ENCODE data around the gene HNRNPF.
"Not testable (repeated sequence)": the region's sequence is repeated elsewhere in the genome, so short reads cannot be mapped to it uniquely, and the experiment has no call there.

HNRNPF gene

DNA sequence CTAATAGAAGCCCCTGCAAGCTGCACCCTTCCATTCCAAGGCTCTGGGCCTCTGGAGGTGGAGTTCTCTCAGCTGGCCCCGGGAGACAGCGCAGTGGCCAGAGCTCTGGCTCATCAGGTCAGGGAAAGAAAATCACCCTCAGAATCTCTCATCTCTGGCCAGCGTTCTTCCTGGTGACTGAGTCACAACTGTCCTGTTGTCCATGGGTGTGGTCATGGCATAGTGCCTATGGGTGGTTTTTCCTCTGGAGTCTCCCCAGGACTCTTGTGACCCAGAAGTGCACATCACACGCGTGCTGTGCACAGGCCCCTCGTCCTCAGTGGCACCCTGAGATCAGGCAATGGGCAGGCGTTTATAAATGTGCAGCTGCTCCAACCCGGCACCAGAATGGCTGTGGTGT lies 64.9 kb downstream of the HNRNPF start:
- DNase-seq = no peak

DNA sequence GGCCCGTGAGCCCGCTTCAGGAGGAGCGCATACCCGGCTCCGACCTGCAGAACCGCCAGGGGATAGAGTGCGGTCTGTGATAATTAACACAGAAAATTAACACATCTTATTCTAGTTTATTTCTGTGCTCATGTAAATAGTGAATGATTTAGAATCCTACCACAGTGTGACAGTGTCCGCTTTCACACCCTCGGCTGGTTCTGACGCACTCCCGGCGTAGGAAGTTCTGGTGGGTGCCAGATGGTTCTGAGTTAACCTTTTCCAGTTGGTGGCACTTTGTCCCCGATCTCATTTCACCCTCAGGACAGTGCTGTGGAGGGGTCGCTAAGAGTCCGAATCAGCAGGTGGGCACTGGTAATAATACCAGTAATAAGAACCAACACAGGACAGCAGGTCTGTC lies 65.9 kb downstream of the HNRNPF start:
- no peak for DNase-seq

DNA sequence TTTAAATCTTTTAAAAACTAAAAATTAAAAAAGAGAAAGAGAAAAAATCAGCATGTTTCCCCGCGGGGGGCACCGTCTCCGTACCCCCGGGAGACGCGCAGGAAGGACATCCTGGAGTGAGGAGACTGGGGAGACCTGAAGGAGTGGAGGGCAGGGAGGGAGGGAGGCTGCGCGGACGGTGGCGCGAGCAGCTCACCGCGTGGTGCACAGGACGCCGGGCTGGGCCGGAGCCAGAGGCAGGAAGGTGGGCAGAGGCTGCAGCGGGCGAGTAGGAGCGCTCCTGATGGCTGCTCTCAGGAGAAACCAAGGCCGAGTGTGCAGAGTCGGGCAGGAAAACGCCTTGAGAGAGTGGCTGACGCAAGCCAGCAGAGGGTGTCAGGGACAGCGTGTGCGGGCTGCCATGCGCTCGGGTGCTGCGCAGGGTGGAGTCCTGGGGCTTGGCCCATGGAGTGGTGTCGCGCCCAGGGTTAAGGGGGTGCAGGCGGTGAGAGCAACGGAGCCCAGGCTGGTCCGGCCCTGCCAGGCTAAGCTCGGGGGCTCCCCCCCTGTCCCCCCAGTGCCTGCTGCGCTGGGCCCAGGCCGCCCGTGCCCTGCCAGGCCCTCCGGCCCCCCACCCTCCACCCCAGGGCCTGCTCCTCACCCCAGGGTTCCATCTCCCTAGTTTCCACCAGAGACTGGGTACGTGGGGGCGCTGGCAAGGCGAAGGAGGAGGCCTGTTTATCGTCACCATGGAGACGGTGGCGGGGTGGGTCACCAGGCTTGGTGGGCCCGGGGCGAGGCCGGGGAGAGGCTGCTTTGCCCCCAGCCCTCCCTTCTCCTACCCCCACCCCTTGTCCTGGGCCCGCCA lies 66.5 kb downstream of the HNRNPF start:
- DNase-seq = no peak

DNA sequence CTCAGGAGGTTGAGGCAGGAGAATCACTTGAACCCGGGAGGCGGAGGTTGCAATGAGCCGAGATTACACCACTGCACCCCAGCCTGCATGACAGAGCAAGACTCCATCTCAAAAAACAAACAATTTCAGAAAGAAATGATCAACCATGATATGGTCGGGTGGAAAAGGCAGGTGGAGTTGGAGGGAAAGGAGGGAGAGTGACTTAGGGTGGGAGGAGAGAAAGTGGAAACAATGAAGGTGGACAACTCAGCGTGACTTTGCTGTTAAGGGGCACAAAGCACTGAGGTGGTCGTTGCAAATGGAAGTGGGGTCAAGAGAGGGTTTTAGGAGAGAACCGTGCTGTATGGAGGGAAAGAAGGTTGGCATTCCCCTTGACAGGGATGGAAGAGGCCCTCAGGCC lies 67.5 kb downstream of the HNRNPF start:
- DNase-seq = no peak

DNA sequence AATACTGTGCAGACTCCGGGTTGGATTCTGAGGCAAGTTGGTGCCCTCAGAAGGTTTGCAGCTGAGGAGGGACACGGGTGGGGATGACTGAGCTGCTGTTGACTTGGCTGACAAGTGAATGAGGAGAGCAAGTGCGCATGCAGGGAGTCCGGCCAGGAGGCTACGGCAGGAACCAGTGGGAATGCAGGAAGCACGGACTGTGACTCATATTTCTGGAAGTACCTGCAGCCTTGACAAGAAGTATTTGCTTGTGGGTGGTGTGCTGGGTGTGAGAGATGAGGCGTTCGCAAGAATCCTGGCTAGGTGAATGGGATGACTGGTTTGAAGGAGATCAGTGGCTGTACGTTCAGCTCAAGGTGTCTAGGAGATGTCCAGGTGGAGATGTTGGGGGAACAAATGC lies 68.4 kb downstream of the HNRNPF start:
- no peak for DNase-seq

DNA sequence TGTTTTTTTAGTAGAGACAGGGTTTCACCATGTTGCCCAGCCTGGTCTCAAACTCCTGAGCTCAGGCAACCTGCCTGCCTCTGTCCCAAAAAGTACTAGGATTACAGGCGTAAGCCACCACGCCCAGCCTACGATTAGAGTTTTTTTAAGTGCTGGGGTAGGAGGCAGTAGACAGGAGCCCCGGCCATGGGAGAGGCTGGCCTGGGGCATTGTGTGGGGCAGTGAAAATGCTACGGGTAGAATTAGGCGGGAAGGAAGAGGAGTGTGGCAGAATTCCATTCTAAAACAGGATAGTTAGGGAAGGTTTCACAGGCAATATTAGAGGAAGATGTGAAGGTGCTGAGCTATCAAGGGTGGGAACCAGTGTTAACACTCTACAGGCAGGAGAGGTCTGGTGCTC lies 68.9 kb downstream of the HNRNPF start:
- DNase-seq = no peak

DNA sequence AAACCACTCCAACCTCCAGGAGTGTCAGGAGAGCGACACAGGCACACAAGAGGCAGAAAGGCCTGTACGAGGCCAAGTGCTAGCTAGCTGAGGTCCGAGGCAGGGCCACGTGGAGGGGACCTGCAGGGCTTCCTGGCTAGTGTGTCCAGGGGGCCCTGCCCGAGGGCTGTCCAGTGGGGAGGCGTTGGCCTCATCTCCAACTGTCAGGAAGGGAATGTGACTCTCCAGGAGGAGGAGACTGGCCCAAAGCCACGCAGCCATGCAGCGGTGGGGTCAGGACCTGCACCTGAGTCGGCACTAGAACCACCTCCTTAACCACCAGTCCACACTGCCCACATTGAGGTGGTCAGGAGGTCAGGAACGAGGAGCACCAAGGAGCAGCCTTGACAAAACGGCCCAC lies 69.8 kb downstream of the HNRNPF start:
- no peak for DNase-seq

DNA sequence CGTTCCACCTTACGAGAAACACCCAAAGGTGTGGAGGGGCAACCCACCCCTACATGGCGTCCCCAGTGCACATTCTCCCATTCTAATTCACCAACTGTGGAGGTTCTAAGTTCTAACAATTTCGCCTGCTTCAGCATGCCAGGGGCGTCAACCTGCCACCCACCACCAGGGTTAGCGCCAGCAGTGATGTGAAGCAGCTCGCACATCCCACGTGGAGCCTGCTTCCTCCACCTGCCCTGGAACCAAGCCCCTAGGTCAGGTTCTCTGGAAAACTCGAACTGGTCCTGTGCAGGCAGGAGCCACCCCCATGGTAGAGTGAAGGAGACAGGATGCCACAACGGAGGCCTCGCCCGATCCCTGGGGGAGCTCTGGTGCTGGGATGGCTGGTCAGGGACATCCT lies 70.9 kb downstream of the HNRNPF start:
- no peak for DNase-seq

DNA sequence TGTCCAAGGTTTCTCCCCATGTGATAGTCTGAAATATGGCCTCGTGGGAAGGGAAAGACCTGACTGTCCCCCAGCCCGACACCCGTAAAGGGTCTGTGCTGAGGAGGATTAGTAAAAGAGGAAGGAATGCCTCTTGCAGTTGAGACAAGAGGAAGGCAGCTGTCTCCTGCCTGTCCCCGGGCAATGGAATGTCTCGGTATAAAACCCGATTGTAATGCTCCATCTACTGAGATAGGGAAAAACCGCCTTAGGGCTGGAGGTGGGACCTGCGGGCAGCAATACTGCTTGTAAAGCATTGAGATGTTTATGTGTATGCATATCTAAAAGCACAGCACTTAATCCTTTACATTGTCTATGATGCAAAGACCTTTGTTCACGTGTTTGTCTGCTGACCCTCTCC lies 71.5 kb downstream of the HNRNPF start:
- DNase-seq = not testable (repeated sequence)

DNA sequence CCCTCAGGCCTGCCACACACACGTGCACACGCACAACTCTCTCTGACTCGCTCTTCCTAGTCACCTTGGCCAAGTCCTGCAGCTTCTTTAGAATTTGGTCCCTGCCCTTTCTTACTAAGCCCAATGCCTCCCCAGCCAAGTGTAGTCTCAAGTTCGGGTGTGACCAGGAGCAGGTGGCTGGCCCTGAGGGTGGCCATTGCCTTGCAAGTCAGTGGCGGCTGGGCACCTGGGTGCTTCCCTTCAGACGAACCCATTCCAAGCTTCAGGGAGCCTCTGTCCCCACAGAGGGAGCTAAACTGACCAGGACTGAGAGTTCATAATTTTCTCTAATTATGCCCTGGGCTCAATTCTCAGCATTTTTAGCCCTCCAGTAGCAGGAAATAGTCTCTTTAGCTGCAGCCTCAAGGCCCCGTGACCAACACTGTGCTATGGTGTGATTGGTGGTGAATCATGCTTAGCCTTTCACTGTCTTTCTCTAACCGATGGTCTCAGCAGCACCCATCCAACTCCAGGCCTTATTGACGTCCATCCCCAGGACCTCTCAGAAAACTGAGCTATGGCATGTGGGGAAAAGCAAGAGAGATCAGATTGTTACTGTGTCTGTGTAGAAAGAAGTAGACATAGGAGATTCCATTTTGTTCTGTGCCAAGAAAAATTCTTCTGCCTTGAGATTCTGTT lies 72.2 kb downstream of the HNRNPF start:
- DNase-seq = no peak

DNA sequence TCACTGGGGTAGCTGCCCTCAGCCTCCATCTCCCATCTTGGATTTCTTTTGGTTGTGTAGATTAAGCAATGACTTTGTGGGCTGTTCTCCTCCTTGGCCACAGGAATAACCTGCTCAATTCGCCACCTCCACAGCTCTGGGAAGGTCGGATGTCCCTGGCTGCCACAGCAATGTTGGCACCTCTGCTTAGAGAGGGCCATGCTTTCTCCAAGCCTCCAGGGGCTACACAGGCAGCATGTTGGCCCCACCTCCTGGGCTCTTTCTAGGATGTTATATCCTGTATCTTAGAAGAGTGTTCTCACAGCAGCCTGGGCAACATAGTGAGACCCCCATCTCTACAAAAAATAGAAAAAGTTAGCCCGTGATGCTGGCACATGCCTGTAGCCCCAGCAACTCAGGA lies 72.9 kb downstream of the HNRNPF start:
- no peak for DNase-seq

Measured in NCI-H2171 treated with DMSO at 0.1 percent for 48 hours (cell line).